HG02610 (cell line): Measurements from ENCODE around the gene EEFSEC.

Source experiments
- ATAC-seq: cut with Tn5 transposase; IDR thresholded peaks from one replicate; pipeline ENCODE4 v1.9.1; 2021; ENCODE audit warnings: mild to moderate bottlenecking, moderate library complexity; ENCODE audit not compliant: unreplicated experiment

EEFSEC gene

GRCh38 chr3:128420720-128421438 lies 267.6 kb downstream of the EEFSEC start:
- ATAC-seq, result no peak

- no peak for ATAC-seq
Measured at GRCh38 chr3:128421439-128421836, 268.2 kb downstream of the EEFSEC start.

- no peak for ATAC-seq
Measured at GRCh38 chr3:128421966-128422365, 268.7 kb downstream of the EEFSEC start.

GRCh38 chr3:128422762-128423524 lies 269.7 kb downstream of the EEFSEC start:
- ATAC-seq, result no peak

- ATAC-seq, result no peak
Measured at GRCh38 chr3:128423525-128424147, 270.4 kb downstream of the EEFSEC start.

GRCh38 chr3:128424508-128425069 lies 271.3 kb downstream of the EEFSEC start:
- ATAC-seq, result no peak

- no peak for ATAC-seq
Measured at GRCh38 chr3:128425142-128425845, 272.0 kb downstream of the EEFSEC start.

GRCh38 chr3:128425846-128426127 lies 272.5 kb downstream of the EEFSEC start:
- no peak for ATAC-seq

GRCh38 chr3:128426128-128426921 lies 273.0 kb downstream of the EEFSEC start:
- ATAC-seq, result peak; percentile 71

- ATAC-seq, result no peak
Measured at GRCh38 chr3:128427175-128427857, 274.0 kb downstream of the EEFSEC start.

- ATAC-seq, result no peak
Measured at GRCh38 chr3:128427872-128428822, 274.9 kb downstream of the EEFSEC start.

GRCh38 chr3:128429275-128429674 lies 276.0 kb downstream of the EEFSEC start:
- ATAC-seq, result no peak

GRCh38 chr3:128429751-128430150 lies 276.5 kb downstream of the EEFSEC start:
- no peak for ATAC-seq

- no peak for ATAC-seq
Measured at GRCh38 chr3:128430301-128430700, 277.0 kb downstream of the EEFSEC start.

GRCh38 chr3:128430731-128431130 lies 277.4 kb downstream of the EEFSEC start:
- ATAC-seq, result no peak

GRCh38 chr3:128431803-128432300 lies 278.6 kb downstream of the EEFSEC start:
- no peak for ATAC-seq

GRCh38 chr3:128432301-128432970 lies 279.2 kb downstream of the EEFSEC start:
- no peak for ATAC-seq
